Jurkat, Clone E6-1 (cell line): ENCODE data around the gene CHD3.

Experiments
- DNase-seq: peaks from one replicate; pipeline ENCODE4 v3.0.0-alpha.2; 2011; ENCODE audit warnings: low read depth, low spot score
- H3K4me3 ChIP-seq: 2 replicates; pipeline ENCODE4 v1.5.1; 2011; ENCODE audit warnings: mild to moderate bottlenecking, low read length, control low read depth, moderate library complexity

CHD3 gene

GRCh38 chr17:7887482-7888183 lies 956 bp upstream of the CHD3 start:
- peak overlapping the region; percentile 89 for H3K4me3 ChIP-seq
- DNase-seq = no peak

- DNase-seq = no peak
- no peak overlapping the region for H3K4me3 ChIP-seq
Measured at GRCh38 chr17:7889166-7889955, 772 bp downstream of the CHD3 start.

- H3K4me3 ChIP-seq = no peak overlapping the region
- DNase-seq = no peak
Measured at GRCh38 chr17:7893187-7893880, 4.7 kb downstream of the CHD3 start.

- DNase-seq = no peak
- H3K4me3 ChIP-seq = no peak overlapping the region
Measured at GRCh38 chr17:7894226-7894625, 5.6 kb downstream of the CHD3 start.

- no peak for DNase-seq
- no peak overlapping the region for H3K4me3 ChIP-seq
Measured at GRCh38 chr17:7894866-7895265, 6.3 kb downstream of the CHD3 start.

- no peak overlapping the region for H3K4me3 ChIP-seq
- no peak for DNase-seq
Measured at GRCh38 chr17:7897090-7897489, 8.5 kb downstream of the CHD3 start.

GRCh38 chr17:7897773-7898172 lies 9.2 kb downstream of the CHD3 start:
- no peak overlapping the region for H3K4me3 ChIP-seq
- DNase-seq = no peak

- DNase-seq = no peak
- no peak overlapping the region for H3K4me3 ChIP-seq
Measured at GRCh38 chr17:7903154-7904103, 14.8 kb downstream of the CHD3 start.

GRCh38 chr17:7909089-7909488 lies 20.5 kb downstream of the CHD3 start:
- no peak for DNase-seq
- H3K4me3 ChIP-seq = no peak overlapping the region

GRCh38 chr17:7910281-7910680 lies 21.7 kb downstream of the CHD3 start:
- H3K4me3 ChIP-seq = no peak overlapping the region
- no peak for DNase-seq

- DNase-seq = no peak
- H3K4me3 ChIP-seq = no peak overlapping the region
Measured at GRCh38 chr17:7910711-7911110, 22.1 kb downstream of the CHD3 start.

GRCh38 chr17:7911116-7911515 lies 22.5 kb downstream of the CHD3 start:
- no peak overlapping the region for H3K4me3 ChIP-seq
- DNase-seq = no peak

- peak; percentile 85 for DNase-seq
- no peak overlapping the region for H3K4me3 ChIP-seq
Measured at GRCh38 chr17:7912927-7913524, 24.4 kb downstream of the CHD3 start.

GRCh38 chr17:7915179-7915610 lies 26.6 kb downstream of the CHD3 start:
- H3K4me3 ChIP-seq = peak overlapping the region; percentile 62
- DNase-seq = no peak

- peak within 1 kb of the TSS; percentile 62 for H3K4me3 ChIP-seq
- DNase-seq = peak; percentile 86
Measured at GRCh38 chr17:7915611-7916384, 27.2 kb downstream of the CHD3 start, which contains the start of gene RNF227. Gene RNF227 (minus strand): TSS chr17:7916289. CDS start chr17:7916195, 94 bp downstream.

GRCh38 chr17:7916385-7916682 lies 27.7 kb downstream of the CHD3 start:
- no peak for DNase-seq
- H3K4me3 ChIP-seq = peak overlapping the region; percentile 62

- H3K4me3 ChIP-seq = no peak overlapping the region
- no peak for DNase-seq
Measured at GRCh38 chr17:7916808-7917207, 28.2 kb downstream of the CHD3 start.

- peak overlapping the region; percentile 45 for H3K4me3 ChIP-seq
- DNase-seq = no peak
Measured at GRCh38 chr17:7922269-7922844, 33.8 kb downstream of the CHD3 start.
